GM19467 (cell line): Measurements from ENCODE around the gene CEACAM16.
"Not testable (repeated sequence)": the region's sequence is repeated elsewhere in the genome, so short reads cannot be mapped to it uniquely, and the experiment has no call there.

Experiments used
- ATAC-seq: cut with Tn5 transposase; IDR thresholded peaks from one replicate; pipeline ENCODE4 v1.9.1; 2021; ENCODE audit warnings: mild to moderate bottlenecking, moderate library complexity; ENCODE audit not compliant: unreplicated experiment

CEACAM16 gene, protein sequence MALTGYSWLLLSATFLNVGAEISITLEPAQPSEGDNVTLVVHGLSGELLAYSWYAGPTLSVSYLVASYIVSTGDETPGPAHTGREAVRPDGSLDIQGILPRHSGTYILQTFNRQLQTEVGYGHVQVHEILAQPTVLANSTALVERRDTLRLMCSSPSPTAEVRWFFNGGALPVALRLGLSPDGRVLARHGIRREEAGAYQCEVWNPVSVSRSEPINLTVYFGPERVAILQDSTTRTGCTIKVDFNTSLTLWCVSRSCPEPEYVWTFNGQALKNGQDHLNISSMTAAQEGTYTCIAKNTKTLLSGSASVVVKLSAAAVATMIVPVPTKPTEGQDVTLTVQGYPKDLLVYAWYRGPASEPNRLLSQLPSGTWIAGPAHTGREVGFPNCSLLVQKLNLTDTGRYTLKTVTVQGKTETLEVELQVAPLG

DNA sequence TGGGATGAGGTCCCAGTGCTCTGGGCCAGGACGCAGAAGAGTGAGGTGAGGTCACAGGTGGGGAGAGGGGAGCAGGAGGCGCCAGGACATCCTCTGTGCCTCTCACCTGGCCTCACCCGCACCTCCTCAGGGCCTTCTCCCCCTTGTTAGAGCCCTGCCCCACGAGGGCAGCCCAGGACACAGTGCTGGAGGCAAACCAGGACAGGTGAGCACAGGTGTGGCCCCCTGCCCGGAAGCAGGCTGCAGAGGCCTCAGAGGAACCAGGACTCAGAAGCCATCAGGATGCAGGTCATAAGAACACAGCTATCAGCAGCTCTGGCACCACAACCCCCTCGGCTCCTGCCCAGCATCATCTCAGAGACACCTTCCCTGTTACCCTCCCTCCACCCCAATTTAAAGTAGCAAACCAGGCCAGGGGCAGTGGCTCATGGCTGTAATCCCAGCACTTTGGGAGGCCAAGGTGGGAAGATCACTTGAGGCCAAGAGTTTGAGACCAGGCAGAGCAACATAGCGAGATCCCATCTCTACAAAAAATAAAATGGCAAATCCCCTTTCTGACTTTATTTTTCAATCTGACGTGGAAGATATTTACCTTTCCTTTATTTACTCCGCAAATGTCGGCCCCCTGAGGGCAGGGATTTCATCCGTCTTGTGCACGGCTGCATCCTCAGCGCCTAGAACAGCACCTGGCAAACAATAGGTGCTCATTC, at the start of gene CEACAM16:
CEACAM16 (plus strand) TSS at position 660 of the 710 bp plus-strand sequence. CDS start 2,306 bp downstream, outside the sequence.
- no peak for ATAC-seq

DNA sequence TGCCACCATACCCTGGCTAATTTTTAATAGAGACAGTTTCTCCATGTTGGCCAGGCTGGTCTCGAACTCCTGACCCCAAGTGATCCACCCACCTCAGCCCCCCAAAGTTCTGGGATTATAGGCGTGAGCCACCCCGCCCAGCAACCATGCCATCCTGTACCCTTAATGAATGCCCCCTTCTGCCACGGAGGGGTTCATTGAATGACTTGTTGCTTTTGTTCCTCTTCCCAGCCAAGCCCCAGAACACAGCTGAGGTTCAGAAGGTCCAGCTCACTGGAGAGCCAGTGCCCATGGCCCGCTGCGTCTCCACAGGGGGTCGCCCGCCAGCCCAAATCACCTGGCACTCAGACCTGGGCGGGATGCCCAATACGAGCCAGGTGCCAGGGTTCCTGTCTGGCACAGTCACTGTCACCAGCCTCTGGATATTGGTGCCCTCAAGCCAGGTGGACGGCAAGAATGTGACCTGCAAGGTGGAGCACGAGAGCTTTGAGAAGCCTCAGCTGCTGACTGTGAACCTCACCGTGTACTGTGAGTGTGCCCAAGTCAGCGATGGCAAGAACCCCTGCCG, 49.3 kb upstream of the CEACAM16 start:
- ATAC-seq: no peak

DNA sequence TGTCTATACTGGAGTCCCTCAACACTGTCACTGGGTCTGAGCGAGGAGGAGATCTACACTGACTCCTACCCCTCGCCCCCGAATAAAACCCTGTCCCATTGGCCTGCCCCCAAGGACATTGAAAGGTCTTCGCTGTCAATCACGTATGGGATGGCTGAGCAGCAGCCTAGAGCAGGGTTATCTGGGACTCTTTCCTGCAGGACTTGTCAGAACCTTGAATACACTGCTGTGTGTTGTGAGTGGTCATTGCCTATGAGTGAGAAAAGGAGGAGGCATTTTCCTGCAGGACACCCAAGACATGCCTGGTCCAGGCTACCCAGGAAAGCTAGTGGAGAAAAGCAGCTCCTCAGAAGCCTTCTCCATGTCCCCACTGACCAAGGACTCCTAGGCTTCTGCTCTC, 45.6 kb upstream of the CEACAM16 start:
- ATAC-seq: no peak

DNA sequence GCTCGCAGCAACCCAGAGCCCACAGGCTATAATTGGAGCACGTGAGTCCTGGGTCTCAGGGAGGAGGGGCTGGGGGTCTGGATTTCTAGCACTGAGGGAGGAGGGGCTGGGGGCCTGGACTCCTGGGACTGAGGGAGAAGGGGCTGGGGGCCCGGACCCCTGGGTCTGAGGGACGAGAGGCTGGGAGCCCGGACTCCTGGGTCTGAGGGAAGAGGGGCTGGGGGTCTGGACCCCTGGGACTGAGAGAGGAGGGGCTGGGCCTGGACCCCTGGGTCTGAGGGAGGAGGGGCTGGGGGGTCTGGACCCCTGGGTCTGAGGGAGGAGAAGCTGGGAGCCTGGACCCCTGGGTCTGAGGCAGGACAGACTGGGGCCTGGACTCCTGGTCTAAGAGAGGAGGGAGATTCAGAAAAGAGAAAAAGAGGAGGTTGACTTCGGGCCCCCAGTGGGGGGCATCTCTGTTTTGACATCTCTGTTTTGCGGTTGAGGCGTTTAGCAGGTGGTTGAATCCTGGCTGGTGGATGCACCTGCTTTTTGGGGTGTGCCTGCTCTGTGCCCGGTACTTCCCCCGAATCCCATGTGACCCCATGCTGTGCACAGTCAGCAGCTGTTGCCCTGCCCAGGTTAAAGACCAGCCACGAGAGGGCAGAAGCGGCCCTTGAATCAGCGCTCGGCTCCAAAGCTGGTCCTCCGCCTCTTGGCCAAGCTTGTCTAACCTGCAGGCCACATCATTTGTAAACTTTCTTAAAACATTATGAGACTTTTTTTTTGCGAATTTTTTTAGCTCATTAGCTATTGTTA, 44.8 kb upstream of the CEACAM16 start:
- peak; percentile 75 for ATAC-seq

DNA sequence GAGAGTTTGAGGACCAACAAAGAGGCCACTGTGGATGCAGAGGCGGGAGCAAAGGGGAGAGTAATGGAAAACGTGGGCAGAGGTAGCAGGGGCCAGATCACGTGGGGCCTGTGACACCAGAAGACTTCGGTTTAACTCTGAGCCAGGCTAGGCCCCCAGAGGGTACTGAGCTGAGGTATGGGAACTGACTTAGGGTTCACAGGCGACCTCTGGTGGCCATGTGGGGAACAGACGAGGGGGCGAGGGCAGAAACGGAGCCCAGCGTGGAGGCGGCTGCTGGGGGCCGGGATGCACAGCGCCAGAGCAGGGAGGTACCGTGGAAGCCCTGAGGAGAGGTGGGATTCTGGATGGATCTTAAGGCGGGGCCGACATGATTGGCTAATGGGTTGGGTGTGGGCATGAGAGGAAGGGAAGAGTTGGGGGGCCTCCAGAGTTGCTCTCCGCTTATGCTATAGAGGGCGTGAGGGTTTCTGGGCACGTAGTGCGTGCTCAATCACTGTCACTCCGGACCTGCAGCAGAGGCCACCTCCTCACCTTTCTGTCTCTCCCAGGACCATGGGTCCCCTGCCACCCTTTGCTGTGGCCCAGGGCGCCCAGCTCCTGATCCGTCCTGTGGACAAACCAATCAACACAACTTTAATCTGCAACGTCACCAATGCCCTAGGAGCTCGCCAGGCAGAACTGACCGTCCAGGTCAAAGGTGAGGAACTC, 41.6 kb upstream of the CEACAM16 start:
- ATAC-seq: no peak

DNA sequence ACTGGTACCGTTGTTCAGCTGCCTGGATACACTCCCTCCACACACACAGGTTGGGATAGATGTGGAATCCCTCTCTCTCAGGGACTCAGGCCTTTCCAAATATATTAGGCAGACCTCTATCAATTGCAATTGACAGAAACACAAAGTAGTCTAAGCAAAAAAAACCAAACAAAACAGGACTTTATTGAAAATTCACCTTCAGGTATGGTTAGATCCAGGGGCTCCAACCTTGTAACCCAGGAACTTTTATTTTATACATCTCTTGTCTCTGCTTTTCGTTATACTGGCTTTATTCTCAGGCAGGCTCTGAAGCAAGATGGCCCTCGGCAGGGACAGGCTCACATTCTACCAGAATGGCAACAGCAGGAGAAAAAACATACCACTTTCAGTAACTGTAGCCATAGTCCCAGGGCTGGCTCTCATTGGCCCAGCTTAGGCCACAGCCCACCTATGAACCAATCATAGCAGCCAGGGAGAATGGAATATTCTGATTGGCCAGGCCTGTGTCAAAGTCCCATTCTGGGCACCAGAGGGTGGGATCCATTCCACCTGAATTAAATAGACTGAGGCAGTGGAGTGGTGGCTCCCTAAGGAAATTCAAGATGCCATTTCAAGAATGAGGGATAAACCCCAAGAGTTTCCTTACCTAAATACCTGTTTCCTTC, 40.8 kb upstream of the CEACAM16 start:
- no peak for ATAC-seq

DNA sequence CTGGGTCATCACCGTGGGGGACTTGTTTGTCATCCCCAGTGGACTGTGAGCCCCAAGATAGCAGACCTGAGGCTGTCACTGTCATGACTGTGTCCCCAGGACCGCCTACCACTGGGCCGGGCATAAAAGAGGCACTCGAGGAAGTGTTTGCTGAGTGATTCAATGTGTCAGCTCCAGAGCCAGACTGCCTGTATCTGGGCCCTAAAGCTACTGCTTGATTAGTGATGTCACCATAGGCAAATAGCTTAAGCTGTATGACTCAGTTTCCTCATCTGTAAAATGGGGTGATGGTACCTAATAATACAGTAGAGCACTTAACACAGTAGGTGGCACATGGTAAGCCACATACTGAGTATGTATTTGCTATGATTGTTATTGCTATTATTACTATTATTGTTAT, 38.9 kb upstream of the CEACAM16 start:
- ATAC-seq: no peak

DNA sequence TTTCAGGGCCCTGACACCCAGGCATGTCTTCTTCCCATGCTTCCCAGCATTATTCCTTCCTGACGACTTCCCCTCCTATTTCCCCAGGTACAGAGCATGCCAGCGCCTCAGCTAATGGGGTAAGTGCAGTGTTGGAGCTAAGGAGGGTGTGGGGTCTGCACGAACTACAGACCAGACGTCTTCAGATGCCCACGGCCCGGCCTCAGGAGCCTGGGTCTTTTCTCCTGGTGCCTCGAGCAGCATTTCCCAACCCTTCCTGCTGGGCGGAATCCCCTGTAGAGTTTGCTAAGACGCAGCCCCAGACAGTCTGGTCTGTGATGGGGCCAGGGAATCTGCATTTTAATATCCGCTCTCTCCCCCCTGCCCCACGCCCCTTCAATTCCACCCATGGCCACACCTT, 37.7 kb upstream of the CEACAM16 start:
- ATAC-seq: no peak

DNA sequence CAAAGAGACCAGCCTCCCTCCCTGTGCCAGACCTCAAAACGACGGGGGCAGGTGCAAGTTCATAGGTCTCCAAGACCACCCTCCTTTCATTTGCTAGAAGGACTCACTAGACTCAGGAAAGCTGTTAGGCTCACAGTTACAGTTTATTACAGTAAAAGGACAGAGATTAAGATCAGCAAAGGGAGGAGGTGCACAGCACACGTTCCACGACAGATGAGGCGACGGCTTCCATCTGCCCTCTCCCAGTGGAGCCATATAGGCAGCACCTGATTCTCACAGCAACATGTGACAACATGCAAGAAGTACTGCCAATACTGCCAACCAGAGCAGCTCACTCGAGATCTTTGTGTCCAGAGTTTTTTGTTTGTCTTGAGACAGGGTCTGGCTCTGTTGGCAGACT, 37.0 kb upstream of the CEACAM16 start:
- ATAC-seq: no peak

DNA sequence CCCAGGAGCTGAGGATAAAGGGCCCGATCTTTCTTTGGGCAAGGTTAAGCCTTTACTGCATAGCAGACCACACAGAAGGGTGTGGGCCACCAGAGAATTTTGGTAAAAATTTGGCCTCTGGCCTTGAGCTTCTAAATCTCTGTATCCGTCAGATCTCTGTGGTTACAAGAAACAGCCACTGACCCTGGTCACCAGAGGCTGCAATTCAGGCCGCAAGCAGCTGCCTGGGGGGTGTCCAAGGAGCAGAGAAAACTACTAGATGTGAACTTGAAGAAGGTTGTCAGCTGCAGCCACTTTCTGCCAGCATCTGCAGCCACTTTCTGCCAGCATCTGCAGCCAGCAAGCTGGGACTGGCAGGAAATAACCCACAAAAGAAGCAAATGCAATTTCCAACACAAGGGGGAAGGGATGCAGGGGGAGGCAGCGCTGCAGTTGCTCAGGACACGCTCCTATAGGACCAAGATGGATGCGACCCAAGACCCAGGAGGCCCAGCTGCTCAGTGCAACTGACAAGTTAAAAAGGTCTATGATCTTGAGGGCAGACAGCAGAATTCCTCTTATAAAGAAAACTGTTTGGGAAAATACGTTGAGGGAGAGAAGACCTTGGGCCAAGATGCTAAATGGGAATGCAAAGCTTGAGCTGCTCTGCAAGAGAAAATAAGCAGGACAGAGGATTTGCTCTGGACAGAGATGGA, 36.1 kb upstream of the CEACAM16 start:
- ATAC-seq: no peak

DNA sequence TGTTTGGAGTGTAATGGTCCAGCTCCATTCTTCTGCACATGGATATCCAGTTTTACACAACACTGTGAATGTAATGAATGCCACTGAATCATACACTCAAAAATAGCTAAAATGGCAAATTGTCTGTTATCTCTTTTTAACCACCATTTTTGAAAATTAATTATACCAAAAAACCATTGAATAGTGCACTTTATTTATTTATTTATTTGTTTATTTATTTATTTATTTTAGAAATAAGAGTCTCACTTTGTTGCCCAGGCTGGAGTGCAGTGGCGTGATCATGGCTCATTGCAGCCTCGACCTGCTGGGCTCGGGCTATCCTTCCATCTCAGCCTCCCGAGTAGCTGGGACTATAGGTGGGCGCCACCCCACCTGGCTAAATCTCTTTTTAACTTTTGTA, 35.0 kb upstream of the CEACAM16 start:
- no peak for ATAC-seq

DNA sequence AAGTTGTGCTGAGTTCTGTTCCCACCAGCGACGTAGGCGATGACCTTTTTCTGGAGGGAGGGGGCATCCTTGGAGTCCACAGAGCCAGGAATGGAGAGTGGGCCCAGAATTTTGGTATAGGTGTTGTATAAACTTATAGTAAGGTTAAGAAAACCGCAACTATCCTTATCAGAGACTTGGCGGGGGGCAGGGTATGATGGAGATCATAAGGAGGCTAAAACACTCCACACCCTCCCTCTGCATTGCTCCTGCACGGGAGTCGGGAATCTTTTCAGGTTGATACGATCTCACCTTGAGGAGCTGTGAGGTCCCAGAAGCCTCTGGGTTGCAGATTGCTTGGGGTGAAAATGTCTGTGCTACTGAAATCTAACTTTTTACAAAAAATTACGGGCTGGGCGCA, 34.0 kb upstream of the CEACAM16 start:
- no peak for ATAC-seq

DNA sequence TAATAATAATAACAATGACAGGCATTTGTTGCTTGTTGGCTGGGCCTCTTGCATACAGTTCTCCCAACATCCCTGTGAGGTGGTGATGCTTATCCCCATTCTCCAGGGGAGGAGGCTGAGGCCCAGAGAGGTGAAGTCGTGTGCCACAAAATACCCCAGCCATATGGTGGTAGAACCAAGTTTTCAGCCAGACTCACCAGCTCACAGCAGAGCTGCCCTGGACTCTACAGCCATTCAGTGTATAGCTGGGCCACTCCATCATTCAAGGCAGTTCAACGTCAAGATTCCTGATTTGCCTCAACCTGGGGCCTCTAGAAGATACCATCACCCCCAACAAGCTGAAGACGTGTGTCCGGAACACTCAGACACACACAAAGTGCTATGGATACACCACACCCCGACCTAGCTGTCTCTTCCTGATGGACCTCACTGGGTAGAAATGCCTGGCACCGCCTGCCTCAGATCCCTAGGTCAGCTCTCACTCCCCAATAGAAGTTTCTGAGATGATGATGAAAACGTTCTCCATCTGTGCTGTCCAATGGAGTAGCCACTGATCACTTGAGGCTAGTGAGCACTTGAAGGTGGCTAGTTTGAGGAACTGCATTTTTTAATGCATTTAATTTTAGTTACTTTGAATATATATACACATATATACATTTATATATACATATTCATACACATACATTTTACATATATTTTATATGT, 31.9 kb upstream of the CEACAM16 start:
- no peak for ATAC-seq

DNA sequence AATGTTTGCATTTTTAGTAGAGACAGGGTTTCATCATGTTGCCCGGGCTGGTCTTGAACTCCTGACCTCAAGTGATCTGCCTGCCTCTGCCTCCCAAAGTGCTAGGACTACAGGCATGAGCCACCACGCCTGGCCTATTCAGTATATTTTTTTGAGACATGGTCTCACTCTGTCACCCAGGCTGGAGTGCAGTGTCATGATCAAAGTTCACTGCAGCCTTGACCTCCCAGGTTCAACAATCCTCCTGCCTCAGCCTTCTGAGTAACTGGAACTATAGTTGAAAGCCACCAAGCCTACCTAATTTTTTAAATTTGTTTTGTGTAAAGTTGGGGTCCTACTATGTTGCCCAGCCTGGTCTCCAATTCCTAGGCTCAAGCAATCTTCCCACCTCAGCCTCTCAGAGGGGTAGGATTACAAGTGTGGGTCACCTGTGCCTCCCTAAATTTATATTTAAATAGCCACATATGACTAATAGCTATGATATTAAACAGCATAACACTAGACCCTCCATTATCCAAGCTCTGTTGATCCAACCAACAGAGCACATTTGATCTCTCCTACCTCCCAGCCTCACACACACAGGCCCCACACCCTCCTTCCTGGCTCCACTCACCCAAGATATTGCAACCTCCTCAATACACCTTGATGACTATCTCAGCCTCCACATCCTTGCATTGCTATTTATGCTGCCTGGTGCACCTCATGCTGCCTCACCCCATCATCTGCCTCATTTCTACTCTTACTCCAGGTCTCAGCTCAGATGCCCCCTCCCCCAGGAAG, 29.8 kb upstream of the CEACAM16 start:
- ATAC-seq: no peak

DNA sequence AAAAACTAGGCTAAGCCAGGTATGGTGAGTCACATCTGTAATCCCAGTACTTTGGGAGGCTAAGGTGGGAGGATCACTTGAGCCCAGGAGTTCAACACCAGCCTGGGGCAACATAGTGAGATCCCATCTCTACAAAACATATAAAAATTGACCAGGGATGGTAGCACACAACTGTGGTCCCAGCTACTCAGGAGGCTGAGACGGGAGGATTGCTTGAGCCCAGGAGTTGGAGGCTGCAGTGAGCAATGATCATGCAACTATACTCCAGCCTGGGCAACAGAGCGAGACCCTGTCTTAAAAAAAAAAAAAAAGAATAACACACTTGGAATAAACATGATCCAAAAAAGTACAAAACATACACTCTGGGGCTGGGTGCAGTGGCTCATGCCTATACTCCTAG, 28.9 kb upstream of the CEACAM16 start:
- ATAC-seq: not testable (repeated sequence)

DNA sequence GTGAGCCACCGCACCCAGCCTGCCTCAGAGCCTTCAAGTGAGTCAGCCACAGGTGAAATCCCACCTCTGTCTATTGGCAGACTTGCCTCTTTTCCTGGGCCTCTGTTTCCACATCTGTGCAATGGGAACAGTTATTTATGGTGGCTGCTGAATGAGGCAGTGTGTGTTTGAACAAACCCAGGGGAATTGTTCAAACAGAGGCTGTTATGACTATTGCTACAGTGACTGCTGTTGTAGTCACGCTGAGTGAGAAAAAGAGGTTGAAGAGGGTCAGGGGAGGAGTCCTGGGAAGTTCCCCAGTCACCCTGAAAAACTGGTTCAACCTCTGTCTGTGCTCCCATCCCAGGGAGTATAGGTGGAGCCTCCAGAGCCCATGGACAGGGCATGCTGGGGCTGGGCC, 27.6 kb upstream of the CEACAM16 start, which contains the start of gene CEACAM19:
CEACAM19 (plus strand) TSS at position 83 of the 400 bp plus-strand sequence. CDS start 450 bp downstream, outside the sequence.
- no peak for ATAC-seq

DNA sequence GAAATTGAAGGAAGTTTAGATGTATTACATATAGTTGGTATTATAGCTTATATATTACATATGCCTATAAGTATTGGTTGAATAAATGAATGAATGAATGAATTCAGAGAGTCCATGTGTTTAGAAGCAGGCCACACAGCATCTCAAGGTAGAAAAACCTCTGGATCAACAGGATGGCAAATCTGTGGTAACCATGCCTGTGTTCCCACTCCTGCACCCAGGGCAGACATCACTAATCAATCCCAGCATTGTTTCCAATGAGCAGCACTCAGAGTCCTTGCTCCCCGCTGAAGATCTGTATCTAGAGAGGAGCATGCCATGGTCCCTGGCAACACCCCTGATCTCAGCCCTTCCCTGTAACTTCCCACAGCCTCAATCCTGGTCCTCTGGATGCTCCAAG, 26.7 kb upstream of the CEACAM16 start:
- ATAC-seq: no peak

DNA sequence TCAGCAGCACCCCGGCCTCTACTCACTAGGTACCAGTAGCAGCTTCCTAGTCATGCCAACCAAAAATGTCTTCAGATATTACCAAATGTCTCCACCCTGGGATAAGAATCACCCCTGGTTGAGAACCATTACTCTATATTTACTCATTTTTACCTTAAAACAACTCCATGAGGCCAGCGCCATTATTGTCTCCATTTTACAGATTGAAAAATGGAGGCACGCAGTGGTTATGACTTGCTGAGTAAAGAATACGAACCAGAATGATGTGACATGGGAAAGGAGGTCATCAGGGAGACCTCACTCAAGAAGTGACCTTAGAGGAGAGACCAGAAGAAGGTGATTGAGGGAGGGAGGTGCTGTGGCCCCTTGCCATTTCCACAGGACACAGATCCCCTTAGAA, 25.4 kb upstream of the CEACAM16 start:
- ATAC-seq: no peak
